H1 (cell line): ENCODE data around the gene ATF7.

Experiments used
- CHD1 ChIP-seq: IDR thresholded peaks from 2 replicates; pipeline ENCODE4 v1.6.1; 2012; ENCODE audit warnings: low read depth, low read length, improper control_type of control experiment
- KDM1A ChIP-seq: fragments of 200-600, 300-600 bp; sonication (generic); IDR thresholded peaks from 2 replicates; pipeline ENCODE4 v1.7.1; 2016; ENCODE audit warnings: mild to moderate bottlenecking, low read length, borderline replicate concordance
- MAFK ChIP-seq: IDR thresholded peaks from 2 replicates; pipeline ENCODE4 v1.6.1; 2012; ENCODE audit warnings: low read depth, mild to moderate bottlenecking, improper control_type of control experiment, low read length
- POLR2A ChIP-seq, 2 experiments: IDR thresholded peaks; 1 replicate in 1 of 2; 2 replicates in 1 of 2; pipeline ENCODE4 v1.6.1; 2011; ENCODE audit warnings: low read depth in 2 of 2, low read length in 2 of 2, mild to moderate bottlenecking in 2 of 2; ENCODE audit errors: control extremely low read depth in 1 of 2
- POLR2AphosphoS5 ChIP-seq: IDR thresholded peaks from 2 replicates; pipeline ENCODE4 v1.6.1; 2011; ENCODE audit warnings: low read depth, low read length
- SP1 ChIP-seq: IDR thresholded peaks from 2 replicates; pipeline ENCODE4 v1.6.1; 2011; ENCODE audit warnings: low read depth, low read length
- TF ChIP-seq, protein P1 (sequence below), 3 experiments: IDR thresholded peaks; 1 replicate in 2 of 3; 2 replicates in 1 of 3; pipeline versions ENCODE4 v1.5.1 to v1.6.1; 2011; ENCODE audit warnings: low read length in 3 of 3, mild to moderate bottlenecking in 3 of 3, inconsistent platforms in 2 of 3, low read depth in 1 of 3, moderate library complexity in 1 of 3; ENCODE audit not compliant: insufficient read depth in 1 of 3; ENCODE audit errors: control extremely low read depth in 1 of 3

DNA sequence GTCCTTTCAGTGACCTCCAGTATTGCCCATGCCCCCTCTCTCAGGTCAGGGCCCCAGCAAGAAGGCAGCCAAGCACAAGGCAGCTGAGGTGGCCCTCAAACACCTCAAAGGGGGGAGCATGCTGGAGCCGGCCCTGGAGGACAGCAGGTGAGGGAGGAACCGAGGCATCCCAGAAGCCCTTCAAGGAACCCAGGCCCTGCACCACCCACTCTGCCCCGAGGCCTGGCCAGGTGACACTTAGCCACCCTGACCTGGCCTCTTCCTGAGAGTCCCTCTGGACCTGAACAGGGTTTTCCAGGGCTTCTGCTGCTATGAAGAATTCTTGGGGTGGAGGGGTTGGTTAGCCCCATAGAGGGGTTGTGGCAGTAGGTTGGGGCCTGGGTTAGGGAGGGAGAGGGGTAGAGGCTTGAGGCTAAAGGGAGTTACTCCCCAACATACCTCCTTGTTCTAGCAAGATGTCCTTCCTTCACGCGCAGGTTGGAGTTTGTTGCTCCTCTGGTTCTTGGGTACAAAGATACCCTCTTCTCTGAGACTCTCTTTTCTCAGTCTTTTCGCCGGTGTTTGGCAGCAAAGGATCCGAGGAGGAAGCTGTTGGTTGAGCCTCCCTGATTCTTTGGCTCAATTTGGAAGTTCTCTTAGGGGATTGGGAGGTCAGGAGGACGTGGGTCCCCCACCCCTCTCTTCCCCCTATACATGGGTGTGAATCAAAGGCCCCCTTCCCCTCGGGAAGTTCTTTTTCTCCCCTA, 123.0 kb downstream of the ATF7 start:
- TF ChIP-seq SP1 (no peak), POLR2A (IDR thresholded peaks at IDR 0.05; ENCODE audit: control extremely low read depth in 1 of 2, low read depth in 2 of 2, low read length in 2 of 2) (no peak), KDM1A (no peak), POLR2AphosphoS5 (no peak), CHD1 (no peak), MAFK (no peak)
- TF ChIP-seq, protein P1, sequence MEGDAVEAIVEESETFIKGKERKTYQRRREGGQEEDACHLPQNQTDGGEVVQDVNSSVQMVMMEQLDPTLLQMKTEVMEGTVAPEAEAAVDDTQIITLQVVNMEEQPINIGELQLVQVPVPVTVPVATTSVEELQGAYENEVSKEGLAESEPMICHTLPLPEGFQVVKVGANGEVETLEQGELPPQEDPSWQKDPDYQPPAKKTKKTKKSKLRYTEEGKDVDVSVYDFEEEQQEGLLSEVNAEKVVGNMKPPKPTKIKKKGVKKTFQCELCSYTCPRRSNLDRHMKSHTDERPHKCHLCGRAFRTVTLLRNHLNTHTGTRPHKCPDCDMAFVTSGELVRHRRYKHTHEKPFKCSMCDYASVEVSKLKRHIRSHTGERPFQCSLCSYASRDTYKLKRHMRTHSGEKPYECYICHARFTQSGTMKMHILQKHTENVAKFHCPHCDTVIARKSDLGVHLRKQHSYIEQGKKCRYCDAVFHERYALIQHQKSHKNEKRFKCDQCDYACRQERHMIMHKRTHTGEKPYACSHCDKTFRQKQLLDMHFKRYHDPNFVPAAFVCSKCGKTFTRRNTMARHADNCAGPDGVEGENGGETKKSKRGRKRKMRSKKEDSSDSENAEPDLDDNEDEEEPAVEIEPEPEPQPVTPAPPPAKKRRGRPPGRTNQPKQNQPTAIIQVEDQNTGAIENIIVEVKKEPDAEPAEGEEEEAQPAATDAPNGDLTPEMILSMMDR (IDR thresholded peaks at IDR 0.05; ENCODE audit: control extremely low read depth in 1 of 3, insufficient read depth in 1 of 3, low read depth in 1 of 3, low read length in 3 of 3) = no peak
